Endothelial cell of umbilical vein (primary cell): ENCODE measurements around the gene TMEM204. TPM values are rescaled to one million over a fixed set of nuclear protein-coding genes. Genes with fewer than 3 reads are reported as not detected.

ENCODE experiments used
- BruUV-seq: library from RNA; stranded (reverse); fragments of 400-500 nt; replicated peaks from 2 replicates; lab custom pipeline; 2021; lab: Mats Ljungman, UMichigan
- CTCF ChIA-PET: fragments of 300-600, 350-600 bp; sonication (Branson Sonifier 250); formaldehyde crosslinking; loops from one replicate; lab custom pipeline; 2021; ENCODE audit warnings: antibody characterized with exemption, inconsistent platforms; lab: Charles Lee
- POLR2A ChIA-PET: fragments of 300-600, 350-600 bp; sonication (Branson Sonifier 250); formaldehyde crosslinking; loops from one replicate; lab custom pipeline; 2021; ENCODE audit warnings: antibody characterized with exemption, inconsistent platforms; lab: Charles Lee
- DNase-seq: peaks from one replicate; pipeline ENCODE4 v3.0.0-alpha.2; 2011; ENCODE audit warnings: low read depth, low spot score
- FAIRE-seq: peaks from 2 replicates; lab custom pipeline; 2011; peaks lifted over from hg19 to GRCh38; lab: Jason Lieb, UNC
- H2AFZ ChIP-seq: 2 replicates; pipeline ENCODE4 v1.6.0; 2012; ENCODE audit warnings: low read depth, low read length, control low read depth, inconsistent platforms
- H3K27ac ChIP-seq: 2 replicates; pipeline ENCODE4 v1.5.1; 2011; ENCODE audit warnings: low read depth, mild to moderate bottlenecking, control low read depth, low read length, moderate library complexity; ENCODE audit not compliant: insufficient read depth
- H3K27me3 ChIP-seq, 2 experiments: 2 replicates each; pipeline versions ENCODE4 v1.6.0 to v1.6.1; 2011; ENCODE audit warnings: low read length in 2 of 2, mixed read lengths in 1 of 2; ENCODE audit not compliant: control insufficient read depth in 2 of 2, insufficient read depth in 2 of 2
- H3K36me3 ChIP-seq, 2 experiments: 2 replicates in 1 of 2; 3 replicates in 1 of 2; pipeline ENCODE4 v1.5.1; 2011; ENCODE audit warnings: low read length in 2 of 2, mild to moderate bottlenecking in 1 of 2, moderate library complexity in 1 of 2; ENCODE audit not compliant: control insufficient read depth in 2 of 2, insufficient read depth in 2 of 2; ENCODE audit errors: extremely low read depth in 1 of 2
- H3K4me1 ChIP-seq: 3 replicates; pipeline ENCODE4 v1.5.1; 2011; ENCODE audit warnings: mild to moderate bottlenecking, low read length; ENCODE audit not compliant: control insufficient read depth, insufficient read depth; ENCODE audit errors: extremely low read depth
- H3K4me2 ChIP-seq: 2 replicates; pipeline ENCODE4 v1.6.1; 2011; ENCODE audit warnings: low read length, control low read depth, mixed read lengths; ENCODE audit not compliant: insufficient read depth
- H3K4me3 ChIP-seq, 3 experiments: fragments of 200-600 bp in 1 of 3; sonication (generic), shearing (Covaris generic) in 1 of 3; replicated peaks in 1 of 3; 2 replicates each; pipeline ENCODE4 v1.5.1; 2011 to 2016; ENCODE audit warnings: control low read depth in 3 of 3, low read length in 3 of 3, mild to moderate bottlenecking in 2 of 3, inconsistent platforms in 1 of 3, low read depth in 1 of 3, moderate library complexity in 1 of 3; ENCODE audit not compliant: insufficient read depth in 1 of 3
- H3K79me2 ChIP-seq: 2 replicates; pipeline ENCODE4 v1.6.0; 2012; ENCODE audit warnings: low read length, inconsistent platforms; ENCODE audit not compliant: control insufficient read depth, insufficient read depth
- H3K9ac ChIP-seq: replicated peaks from 2 replicates; pipeline ENCODE3; 2011; ENCODE audit warnings: low read length, control low read depth; ENCODE audit not compliant: insufficient read depth; ENCODE audit errors: extremely low read depth
- H3K9me1 ChIP-seq: replicated peaks from 3 replicates; pipeline ENCODE4 v1.6.0; 2011; ENCODE audit warnings: mild to moderate bottlenecking, low read length; ENCODE audit not compliant: control insufficient read depth, insufficient read depth; ENCODE audit errors: extremely low read depth
- H3K9me3 ChIP-seq: replicated peaks from 2 replicates; pipeline ENCODE4 v1.5.1; 2012; ENCODE audit warnings: low read length, inconsistent platforms; ENCODE audit not compliant: control insufficient read depth, insufficient read depth
- H4K20me1 ChIP-seq: replicated peaks from 2 replicates; pipeline ENCODE3; 2011; ENCODE audit warnings: mild to moderate bottlenecking, low read length; ENCODE audit not compliant: control insufficient read depth, insufficient read depth; ENCODE audit errors: extremely low read depth
- CTCF ChIP-seq, 2 donors: IDR thresholded peaks; 1 replicate in 1 of 2; 2 replicates in 1 of 2; pipeline ENCODE4 v1.5.1; 2011; ENCODE audit warnings: low read length in 2 of 2, mild to moderate bottlenecking in 2 of 2, moderate library complexity in 2 of 2, control low read depth in 1 of 2, inconsistent platforms in 1 of 2, low read depth in 1 of 2; ENCODE audit not compliant: insufficient read depth in 1 of 2; ENCODE audit errors: extremely low read depth in 1 of 2
- EZH2 ChIP-seq: IDR thresholded peaks from 2 replicates; pipeline ENCODE4 v1.6.1; 2012; ENCODE audit warnings: borderline replicate concordance, low read depth, mild to moderate bottlenecking, moderate library complexity, low read length, inconsistent platforms; ENCODE audit not compliant: severe bottlenecking
- FOS ChIP-seq: IDR thresholded peaks from 2 replicates; pipeline ENCODE4 v1.6.1; 2011; ENCODE audit warnings: mild to moderate bottlenecking, low read length, moderate library complexity, borderline replicate concordance; ENCODE audit not compliant: insufficient read depth
- GATA2 ChIP-seq: IDR thresholded peaks from 2 replicates; pipeline ENCODE4 v1.7.0; 2011; ENCODE audit warnings: low read depth, mild to moderate bottlenecking, moderate library complexity, mixed read lengths, low read length; ENCODE audit not compliant: insufficient read length, insufficient read depth
- JUN ChIP-seq: IDR thresholded peaks from 2 replicates; pipeline ENCODE4 v1.6.1; 2011; ENCODE audit warnings: borderline replicate concordance, low read depth; ENCODE audit not compliant: insufficient read length, insufficient read depth
- MAX ChIP-seq: IDR thresholded peaks from 2 replicates; pipeline ENCODE4 v1.6.1; 2011; ENCODE audit not compliant: insufficient read depth, insufficient read length
- MYC ChIP-seq: IDR thresholded peaks from one replicate; pipeline ENCODE4 v1.6.1; 2011; ENCODE audit warnings: mild to moderate bottlenecking, low read depth, low read length
- POLR2A ChIP-seq: IDR thresholded peaks from 2 replicates; pipeline ENCODE4 v1.6.1; 2012; ENCODE audit warnings: low read depth, mild to moderate bottlenecking, control low read depth, low read length
- POLR2AphosphoS5 ChIP-seq: IDR thresholded peaks from 2 replicates; pipeline ENCODE4 v1.6.1; 2012; ENCODE audit warnings: low read depth, mild to moderate bottlenecking, control low read depth, low read length, moderate library complexity; ENCODE audit not compliant: insufficient read depth
- dilution Hi-C: fragments of 300-500 bp; cut with MboI; formaldehyde crosslinking; loops from one replicate; pipeline ENCODE4 v1.15.0; 2019; ENCODE audit warnings: low sequenced_read_pairs; ENCODE audit not compliant: extremely low pct_ligation_motif_present
- intact Hi-C: fragments of 100-400 bp; cut with micrococcal nuclease; formaldehyde crosslinking; loops from one replicate; pipeline ENCODE4 v1.10.0; 2022
- polyA plus RNA-seq, 4 experiments: library from polyadenylated mRNA; depleted of rRNA in 3 of 4; stranded (reverse) in 3 of 4; unstranded in 1 of 4; fragments of >200 nt; gene quantifications; 2 replicates each; pipeline versions ENCODE4 v1.2.1 to v1.2.3, GENCODE V29; 2011 to 2012; ENCODE audit warnings: missing spikeins in 1 of 4
- total RNA-seq: library from RNA; stranded (reverse); gene quantifications from 2 replicates; pipeline ENCODE4 v1.2.3, GENCODE V29; 2021

TMEM204 gene
- total and polyA plus RNA-seq, 2 donors (not counting 3 experiments of a cell fraction or from before 2014, with no cell fraction given), result 32.5 to 50.7 TPM

- no peak for TF ChIP-seq JUN
- TF ChIP-seq CTCF (IDR thresholded peaks at IDR 0.05; ENCODE audit: extremely low read depth in 1 of 2, insufficient read depth in 1 of 2, low read depth in 1 of 2, low read length in 2 of 2), result no peak
- TF ChIP-seq POLR2AphosphoS5, result no peak
- TF ChIP-seq EZH2, result no peak
- no peak for TF ChIP-seq POLR2A
- no peak for TF ChIP-seq GATA2
- TF ChIP-seq FOS, result no peak
- no peak for TF ChIP-seq MAX
- no peak for TF ChIP-seq MYC
- no TSS peak for BruUV-seq
- no peak overlapping the region for H3K4me2 ChIP-seq
- intact Hi-C loops, result no loop called here
- no peak overlapping the region for H2AFZ ChIP-seq
- no peaks in the 10 kb centered on the region for H3K4me1 ChIP-seq
- no peak overlapping the region for H3K9ac ChIP-seq
- ChIA-PET POLR2A (no interaction called here), CTCF (interaction anchor here (0.6 to 1.2 kb wide), 3 partner anchors 9 to 30 kb away, joined by 3 to 5 read pairs (median 4); no protein-coding TSS in a partner anchor)
- H4K20me1 ChIP-seq, result no peaks in the 10 kb centered on the region
- H3K27me3 ChIP-seq, result no peaks in the 10 kb centered on the region
- no peaks in the 10 kb centered on the region for H3K9me3 ChIP-seq
- no peaks in the 10 kb centered on the region for H3K79me2 ChIP-seq
- H3K9me1 ChIP-seq, result no peaks in the 10 kb centered on the region
- dilution Hi-C loops, result no loop called here
- H3K4me3 ChIP-seq, result no peak overlapping the region
- peaks cover 7 to 33% of the 10 kb centered on the region in 2 experiments for H3K36me3 ChIP-seq
- FAIRE-seq (no peak), DNase-seq (no peak)
- no peak overlapping the region for H3K27ac ChIP-seq
Observed at GRCh38 chr16:1502092-1503004, 31.1 kb upstream of the TMEM204 start.
